LNCAP (cell line): ENCODE results near the gene PKP1.

Experiments used
- CTCF ChIP-seq: fragments of 450-650 bp; IDR thresholded peaks from 2 replicates; pipeline ENCODE4 v1.5.1; 2017; ENCODE audit warnings: mild to moderate bottlenecking

Gene PKP1

GRCh38 chr1:201282931-201283829 is at the start of gene PKP1:
Gene PKP1, plus strand, starts transcription at chr1:201283506. Its CDS starts 197 bp downstream, at chr1:201283703.
- no peak for TF ChIP-seq CTCF

DNA sequence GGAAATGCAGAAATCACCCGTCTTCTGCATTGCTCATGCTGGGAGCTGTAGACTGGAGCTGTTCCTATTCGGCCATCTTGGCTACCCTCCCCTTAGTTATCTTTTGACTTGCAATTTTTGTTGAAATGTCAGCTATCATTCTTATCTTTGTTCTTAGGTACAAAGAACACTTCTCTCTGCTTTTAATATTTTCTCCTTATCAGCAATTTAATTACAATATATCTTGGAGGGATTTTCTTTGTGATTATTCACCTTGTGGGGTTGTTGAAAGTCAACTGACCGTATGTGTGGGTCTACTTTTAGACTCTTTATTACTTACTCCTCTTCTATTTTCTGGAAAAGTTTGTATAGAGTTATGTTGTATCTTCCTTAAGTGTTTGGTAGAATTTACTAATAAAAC is 43.1 kb upstream of the PKP1 start:
- no peak for TF ChIP-seq CTCF

GRCh38 chr1:201241736-201242135 is 41.6 kb upstream of the PKP1 start:
- no peak for TF ChIP-seq CTCF

DNA sequence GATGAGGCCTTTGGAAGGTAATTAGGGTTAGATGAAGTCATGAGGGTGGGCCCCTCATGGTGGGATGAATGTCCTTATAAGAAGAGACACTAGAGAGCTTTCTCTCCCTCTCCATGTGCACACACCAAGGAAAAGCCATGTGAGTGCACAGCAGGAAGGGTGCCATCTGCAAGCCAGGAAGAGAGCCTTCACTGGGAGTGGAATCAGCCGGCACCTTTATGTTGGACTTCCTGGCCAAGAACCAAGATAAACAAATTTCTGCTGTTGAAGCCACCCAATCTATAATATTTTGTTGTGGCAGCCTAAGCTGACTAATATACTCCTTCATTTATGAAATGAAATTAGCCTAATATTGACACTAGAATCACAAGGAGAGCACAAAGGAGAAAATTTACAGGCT is 38.2 kb upstream of the PKP1 start:
- TF ChIP-seq CTCF: no peak

GRCh38 chr1:201248721-201249559 is 34.4 kb upstream of the PKP1 start:
- TF ChIP-seq CTCF: no peak

- TF ChIP-seq CTCF: no peak
These were observed 32.8 kb upstream of the PKP1 start for GRCh38 chr1:201250326-201251011.

DNA sequence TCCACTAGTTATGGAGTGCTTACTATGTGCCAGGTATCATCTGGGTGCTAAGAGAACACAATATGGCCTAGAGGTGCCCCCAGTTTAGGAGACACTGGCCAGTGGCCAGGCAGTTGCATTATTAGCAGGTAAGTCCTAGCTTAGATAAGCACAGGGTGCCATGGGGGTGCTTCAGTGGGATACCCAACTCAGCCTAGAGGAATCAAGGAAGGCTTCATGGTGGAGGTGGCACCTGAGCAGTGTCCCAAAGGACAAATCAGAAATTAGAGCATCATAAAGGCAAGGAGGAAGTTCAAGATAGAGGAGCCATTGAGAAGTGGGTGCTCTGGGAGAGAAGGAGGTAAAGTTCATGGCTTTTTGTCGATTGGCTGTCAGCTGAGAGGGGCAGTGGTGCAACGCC is 31.9 kb upstream of the PKP1 start:
- TF ChIP-seq CTCF: no peak
